WTC11 (cell line): ENCODE measurements around the gene NUCB2. TPM values are rescaled to one million over a fixed set of nuclear protein-coding genes. Genes with fewer than 3 reads are reported as not detected.

Experiments
- ATAC-seq: fragments of 200-7000 bp; cut with Tn5 transposase; 2 replicates; pipeline ENCODE4 v1.10.0; 2021; ENCODE audit warnings: mild to moderate bottlenecking, moderate library complexity
- CTCF ChIA-PET: fragments of 300-600 bp; sonication (Branson Sonifier 250); formaldehyde crosslinking; loops from one replicate; lab custom pipeline; 2021; ENCODE audit warnings: antibody characterized with exemption; lab: Charles Lee
- POLR2A ChIA-PET: fragments of 350-600 bp; sonication (Branson Sonifier 250); formaldehyde crosslinking; loops from one replicate; lab custom pipeline; 2021; ENCODE audit warnings: antibody characterized with exemption; lab: Charles Lee
- DNase-seq: peaks from one replicate; pipeline ENCODE4 v3.0.0; 2021; ENCODE audit warnings: low spot score
- H3K27ac Mint-ChIP-seq: 2 replicates; pipeline ENCODE4 v1.8.0; 2021; ENCODE audit warnings: mixed read lengths
- H3K27me3 Mint-ChIP-seq: 2 replicates; pipeline ENCODE4 v1.8.0; 2021; ENCODE audit warnings: low read depth, mild to moderate bottlenecking, moderate library complexity, mixed read lengths
- H3K36me3 Mint-ChIP-seq: 2 replicates; pipeline ENCODE4 v1.8.0; 2021; ENCODE audit warnings: mixed read lengths
- H3K4me1 Mint-ChIP-seq: 2 replicates; pipeline ENCODE4 v1.8.0; 2022; ENCODE audit warnings: mixed read lengths
- H3K4me3 Mint-ChIP-seq: 2 replicates; pipeline ENCODE4 v1.8.0; 2021; ENCODE audit warnings: mild to moderate bottlenecking, moderate library complexity, mixed read lengths
- H3K9me3 Mint-ChIP-seq: 2 replicates; pipeline ENCODE4 v1.8.0; 2021; ENCODE audit warnings: mixed read lengths
- ATF6 ChIP-seq: sonication (generic); formaldehyde crosslinking; IDR thresholded peaks from 2 replicates; pipeline ENCODE4 v1.8.1; 2023; ENCODE audit warnings: mild to moderate bottlenecking, missing genetic modification reagents
- CREB1 ChIP-seq: sonication (generic); formaldehyde crosslinking; IDR thresholded peaks from 2 replicates; pipeline ENCODE4 v1.8.0; 2023; ENCODE audit warnings: mild to moderate bottlenecking, missing genetic modification reagents
- E2F5 ChIP-seq: sonication (generic); formaldehyde crosslinking; IDR thresholded peaks from 2 replicates; pipeline ENCODE4 v1.8.1; 2022; ENCODE audit warnings: mild to moderate bottlenecking, moderate library complexity, missing genetic modification reagents
- ELF4 ChIP-seq: sonication (generic); formaldehyde crosslinking; IDR thresholded peaks from 2 replicates; pipeline ENCODE4 v1.8.1; 2022; ENCODE audit warnings: low read depth, mild to moderate bottlenecking, moderate library complexity, missing genetic modification reagents
- ESRRA ChIP-seq: sonication (generic); formaldehyde crosslinking; IDR thresholded peaks from 2 replicates; pipeline ENCODE4 v1.8.1; 2022; ENCODE audit warnings: mild to moderate bottlenecking, missing genetic modification reagents, borderline replicate concordance
- ETV6 ChIP-seq: sonication (generic); formaldehyde crosslinking; IDR thresholded peaks from 2 replicates; pipeline ENCODE4 v1.8.1; 2022; ENCODE audit warnings: mild to moderate bottlenecking, missing genetic modification reagents
- FOXJ3 ChIP-seq: sonication (generic); formaldehyde crosslinking; IDR thresholded peaks from 2 replicates; pipeline ENCODE4 v1.9.0; 2021; ENCODE audit warnings: missing genetic modification reagents, mild to moderate bottlenecking, borderline replicate concordance
- FOXP1 ChIP-seq: sonication (generic); formaldehyde crosslinking; IDR thresholded peaks from 2 replicates; pipeline ENCODE4 v1.8.0; 2022; ENCODE audit warnings: missing genetic modification reagents, mild to moderate bottlenecking, moderate library complexity, borderline replicate concordance
- GABPB1 ChIP-seq: sonication (generic); formaldehyde crosslinking; IDR thresholded peaks from 2 replicates; pipeline ENCODE4 v1.8.1; 2023; ENCODE audit warnings: mild to moderate bottlenecking, missing genetic modification reagents
- HMGA2 ChIP-seq: fragments of 250-450 bp; sonication (Bioruptor Pico); IDR thresholded peaks from 2 replicates; pipeline ENCODE4 v1.4.0; 2021; ENCODE audit warnings: mild to moderate bottlenecking, moderate library complexity
- IRF2 ChIP-seq: sonication (generic); formaldehyde crosslinking; IDR thresholded peaks from 2 replicates; pipeline ENCODE4 v1.8.0; 2022; ENCODE audit warnings: low read depth, missing genetic modification reagents, borderline replicate concordance
- JAZF1 ChIP-seq: fragments of 250-450 bp; sonication (Bioruptor Pico); IDR thresholded peaks from 2 replicates; pipeline ENCODE4 v1.9.0; 2021; ENCODE audit warnings: moderate library complexity, mild to moderate bottlenecking, inconsistent platforms
- NFE2L1 ChIP-seq: sonication (generic); formaldehyde crosslinking; IDR thresholded peaks from 2 replicates; pipeline ENCODE4 v1.8.1; 2023; ENCODE audit warnings: missing genetic modification reagents
- NFYB ChIP-seq: sonication (generic); formaldehyde crosslinking; conservative IDR thresholded peaks from 2 replicates; pipeline ENCODE4 v1.8.0; 2022; ENCODE audit warnings: low read depth, missing genetic modification reagents
- PRDM15 ChIP-seq: sonication (generic); formaldehyde crosslinking; IDR thresholded peaks from 2 replicates; pipeline ENCODE4 v1.8.0; 2022; ENCODE audit warnings: missing genetic modification reagents
- RORB ChIP-seq: fragments of 250-450 bp; sonication (Bioruptor Pico); IDR thresholded peaks from 2 replicates; pipeline ENCODE4 v1.9.0; 2021; ENCODE audit warnings: mild to moderate bottlenecking
- TEAD4 ChIP-seq: sonication (generic); formaldehyde crosslinking; IDR thresholded peaks from 2 replicates; pipeline ENCODE4 v1.8.0; 2022; ENCODE audit warnings: mild to moderate bottlenecking, missing genetic modification reagents
- ZBTB43 ChIP-seq: sonication (generic); formaldehyde crosslinking; IDR thresholded peaks from 2 replicates; pipeline ENCODE4 v1.8.1; 2023; ENCODE audit warnings: mild to moderate bottlenecking, missing genetic modification reagents
- ZNF121 ChIP-seq: sonication (generic); formaldehyde crosslinking; IDR thresholded peaks from 2 replicates; pipeline ENCODE4 v1.8.0; 2023; ENCODE audit warnings: missing genetic modification reagents
- ZNF317 ChIP-seq: sonication (generic); formaldehyde crosslinking; IDR thresholded peaks from 2 replicates; pipeline ENCODE4 v1.8.1; 2023; ENCODE audit warnings: low read depth, mild to moderate bottlenecking, moderate library complexity, missing genetic modification reagents, borderline replicate concordance
- ZNF423 ChIP-seq: fragments of 250-450 bp; sonication (Bioruptor Pico); IDR thresholded peaks from 2 replicates; pipeline ENCODE4 v2.1.2; 2022; ENCODE audit warnings: mild to moderate bottlenecking, moderate library complexity
- ZNF671 ChIP-seq: fragments of 250-450 bp; sonication (Bioruptor Pico); IDR thresholded peaks from 2 replicates; pipeline ENCODE4 v1.8.0; 2021; ENCODE audit warnings: mild to moderate bottlenecking
- total RNA-seq: library from RNA; stranded (reverse); gene quantifications from 3 replicates; pipeline ENCODE4 v1.2.3, GENCODE V29; 2021
- TF ChIP-seq, protein P1 (sequence below): fragments of 250-450 bp; sonication (Bioruptor Pico); IDR thresholded peaks from 2 replicates; pipeline ENCODE4 v2.1.2; 2022; ENCODE audit warnings: mild to moderate bottlenecking, moderate library complexity
- TF ChIP-seq, protein P2 (sequence below): sonication (generic); formaldehyde crosslinking; conservative IDR thresholded peaks from 2 replicates; pipeline ENCODE4 v1.8.1; 2023; ENCODE audit warnings: mild to moderate bottlenecking, low read depth, missing genetic modification reagents, moderate library complexity

Gene NUCB2
- total RNA-seq, 1 experiment from 2014 or later = 16.1 TPM

DNA sequence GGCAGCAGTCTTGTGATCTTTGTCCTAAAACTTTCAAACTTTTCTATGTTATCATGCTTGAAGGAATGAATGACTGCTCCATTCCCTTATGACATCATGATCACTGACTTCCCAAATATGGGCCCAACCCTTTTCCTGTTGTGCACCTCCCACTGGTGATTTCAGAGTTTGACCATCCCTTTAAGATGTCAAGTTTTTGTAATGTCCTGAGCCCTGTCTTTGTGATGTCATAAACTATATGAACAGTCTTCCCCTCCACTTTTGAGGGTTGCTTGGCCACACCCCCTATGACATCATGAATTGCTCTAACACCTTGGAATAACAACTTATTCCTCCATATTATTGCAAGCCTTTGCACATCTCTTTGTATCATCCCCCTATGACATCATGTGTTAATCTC, 16.5 kb upstream of the NUCB2 start:
- Mint-ChIP-seq H3K27ac (no peak overlapping the region), H3K27me3 (peaks cover 8% of the 10 kb centered on the region; the same call in 1 of the 2 replicates), H3K36me3 (no peaks in the 10 kb centered on the region), H3K4me3 (no peak overlapping the region), H3K9me3 (no peaks in the 10 kb centered on the region), H3K4me1 (no peaks in the 10 kb centered on the region)
- no peak for DNase-seq
- ChIA-PET CTCF (no interaction called here), POLR2A (no interaction called here)
- no peak for ATAC-seq
- TF ChIP-seq PRDM15 (CRISPR knock-in tag) (no peak), E2F5 (CRISPR knock-in tag) (no peak), ZNF671 (no peak), ELF4 (no peak), NFYB (no peak), ZNF317 (CRISPR knock-in tag) (no peak), JAZF1 (CRISPR knock-in tag) (no peak), ESRRA (CRISPR knock-in tag) (no peak), FOXP1 (CRISPR knock-in tag) (no peak), CREB1 (CRISPR knock-in tag) (no peak), IRF2 (CRISPR knock-in tag) (no peak), ATF6 (CRISPR knock-in tag) (no peak), ZBTB43 (no peak), NFE2L1 (CRISPR knock-in tag) (no peak), HMGA2 (no peak)
- TF ChIP-seq, protein P1, sequence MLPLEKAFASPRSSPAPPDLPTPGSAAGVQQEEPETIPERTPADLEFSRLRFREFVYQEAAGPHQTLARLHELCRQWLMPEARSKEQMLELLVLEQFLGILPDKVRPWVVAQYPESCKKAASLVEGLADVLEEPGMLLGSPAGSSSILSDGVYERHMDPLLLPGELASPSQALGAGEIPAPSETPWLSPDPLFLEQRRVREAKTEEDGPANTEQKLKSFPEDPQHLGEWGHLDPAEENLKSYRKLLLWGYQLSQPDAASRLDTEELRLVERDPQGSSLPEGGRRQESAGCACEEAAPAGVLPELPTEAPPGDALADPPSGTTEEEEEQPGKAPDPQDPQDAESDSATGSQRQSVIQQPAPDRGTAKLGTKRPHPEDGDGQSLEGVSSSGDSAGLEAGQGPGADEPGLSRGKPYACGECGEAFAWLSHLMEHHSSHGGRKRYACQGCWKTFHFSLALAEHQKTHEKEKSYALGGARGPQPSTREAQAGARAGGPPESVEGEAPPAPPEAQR (CRISPR knock-in tag) = no peak
- TF ChIP-seq, all 79 proteins: peak for 0

GRCh38 chr11:17263769-17264168, 12.8 kb upstream of the NUCB2 start:
- no peak overlapping the region for H3K4me3 Mint-ChIP-seq
- POLR2A ChIA-PET = no interaction called here
- CTCF ChIA-PET = no interaction called here
- no peaks in the 10 kb centered on the region for H3K9me3 Mint-ChIP-seq
- H3K27ac Mint-ChIP-seq = no peak overlapping the region
- DNase-seq = no peak
- TF ChIP-seq FOXJ3 (CRISPR knock-in tag) (no peak), ETV6 (CRISPR knock-in tag) (no peak), FOXP1 (CRISPR knock-in tag) (no peak), ZNF121 (CRISPR knock-in tag) (no peak), ELF4 (no peak), RORB (CRISPR knock-in tag) (no peak), GABPB1 (CRISPR knock-in tag) (no peak), TEAD4 (CRISPR knock-in tag) (no peak), CREB1 (CRISPR knock-in tag) (no peak), ZNF423 (CRISPR knock-in tag) (no peak)
- TF ChIP-seq, protein P2, sequence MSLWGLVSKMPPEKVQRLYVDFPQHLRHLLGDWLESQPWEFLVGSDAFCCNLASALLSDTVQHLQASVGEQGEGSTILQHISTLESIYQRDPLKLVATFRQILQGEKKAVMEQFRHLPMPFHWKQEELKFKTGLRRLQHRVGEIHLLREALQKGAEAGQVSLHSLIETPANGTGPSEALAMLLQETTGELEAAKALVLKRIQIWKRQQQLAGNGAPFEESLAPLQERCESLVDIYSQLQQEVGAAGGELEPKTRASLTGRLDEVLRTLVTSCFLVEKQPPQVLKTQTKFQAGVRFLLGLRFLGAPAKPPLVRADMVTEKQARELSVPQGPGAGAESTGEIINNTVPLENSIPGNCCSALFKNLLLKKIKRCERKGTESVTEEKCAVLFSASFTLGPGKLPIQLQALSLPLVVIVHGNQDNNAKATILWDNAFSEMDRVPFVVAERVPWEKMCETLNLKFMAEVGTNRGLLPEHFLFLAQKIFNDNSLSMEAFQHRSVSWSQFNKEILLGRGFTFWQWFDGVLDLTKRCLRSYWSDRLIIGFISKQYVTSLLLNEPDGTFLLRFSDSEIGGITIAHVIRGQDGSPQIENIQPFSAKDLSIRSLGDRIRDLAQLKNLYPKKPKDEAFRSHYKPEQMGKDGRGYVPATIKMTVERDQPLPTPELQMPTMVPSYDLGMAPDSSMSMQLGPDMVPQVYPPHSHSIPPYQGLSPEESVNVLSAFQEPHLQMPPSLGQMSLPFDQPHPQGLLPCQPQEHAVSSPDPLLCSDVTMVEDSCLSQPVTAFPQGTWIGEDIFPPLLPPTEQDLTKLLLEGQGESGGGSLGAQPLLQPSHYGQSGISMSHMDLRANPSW (CRISPR knock-in tag) = no peak
- TF ChIP-seq, all 79 proteins: peak for 0
- Mint-ChIP-seq H3K36me3 (no peaks in the 10 kb centered on the region), H3K4me1 (no peaks in the 10 kb centered on the region), H3K27me3 (peaks cover 11% of the 10 kb centered on the region)
- ATAC-seq = no peak
